T47D (cell line): ENCODE results near the gene SCUBE1.
"Not testable (repeated sequence)": the region's sequence is repeated elsewhere in the genome, so short reads cannot be mapped to it uniquely, and the experiment has no call there.

ENCODE experiments used
- DNase-seq, 2 experiments: peaks; one replicate each; pipeline versions ENCODE4 v3.0.0 to v3.0.0-alpha.2; 2011 to 2012; ENCODE audit warnings: low read depth in 1 of 2, low spot score in 1 of 2
- JUND ChIP-seq: IDR thresholded peaks from 2 replicates; pipeline ENCODE4 v1.6.1; 2012; ENCODE audit warnings: low read depth
- in situ Hi-C: cut with HindIII; loops from 2 replicates; pipeline ENCODE4 v1.10.0; 2016; ENCODE audit warnings: low sequenced_read_pairs, low pct_unique_long_range_greater_than_20kb

The SCUBE1 gene

DNA sequence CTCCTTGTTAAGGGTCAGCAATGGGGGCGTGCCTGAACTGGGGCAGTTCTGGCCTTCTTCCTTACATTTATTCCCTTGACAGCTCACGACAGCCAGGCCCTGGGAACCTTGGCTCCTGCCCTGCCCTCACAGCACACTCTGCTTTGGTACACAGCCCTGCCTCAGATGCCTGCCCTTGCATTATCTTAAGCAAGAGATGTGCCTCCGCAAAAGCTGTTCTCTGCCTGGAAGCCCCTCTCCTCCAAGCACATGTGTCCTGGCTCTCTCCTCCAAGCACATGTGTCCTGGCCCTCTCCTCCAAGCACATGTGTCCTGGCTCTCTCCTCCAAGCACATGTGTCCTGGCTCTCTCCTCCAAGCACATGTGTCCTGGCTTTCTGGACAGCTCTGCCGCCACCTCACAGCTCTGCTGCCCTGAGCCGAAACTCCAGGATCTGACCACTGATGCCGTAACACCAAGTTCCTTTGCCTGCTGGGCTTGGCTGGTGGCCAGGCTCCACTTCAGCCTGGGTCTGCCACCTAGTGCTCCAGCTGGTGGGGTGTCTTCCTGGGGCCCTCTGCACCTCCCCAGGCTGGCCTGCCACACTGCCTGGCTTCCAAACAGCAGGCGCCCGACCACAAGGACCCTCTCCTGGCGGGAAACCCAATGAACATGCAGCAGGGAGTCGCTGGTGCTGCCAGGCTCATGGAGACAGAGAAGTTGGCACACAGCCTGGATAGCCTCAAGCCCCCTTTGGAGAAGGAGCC lies 53.0 kb downstream of the SCUBE1 start:
- in situ Hi-C loops: no loop called here
- DNase-seq: peak in 1 of 2 experiments; percentile 19
- TF ChIP-seq JUND: no peak

DNA sequence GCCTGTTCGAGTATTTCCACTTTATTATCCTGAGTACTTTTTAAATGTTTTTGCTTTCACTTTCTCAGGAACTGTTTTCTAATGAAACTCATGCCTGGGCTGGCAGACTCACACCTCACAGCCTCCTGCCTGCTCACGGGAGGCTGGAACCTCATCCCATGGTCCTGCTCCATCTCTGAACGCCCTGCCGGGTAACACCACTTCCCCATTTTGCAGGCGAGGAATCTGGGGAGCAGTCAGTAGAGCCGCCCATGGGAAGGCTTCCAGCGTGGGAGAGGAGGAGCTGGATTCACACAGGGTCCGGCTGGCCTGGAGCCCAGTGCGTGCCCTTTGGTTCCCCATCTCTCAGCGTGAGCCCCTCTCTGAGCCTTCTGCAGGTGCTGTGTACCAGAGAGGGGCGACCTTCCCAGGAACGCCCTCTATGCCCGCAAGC lies 53.6 kb downstream of the SCUBE1 start:
- in situ Hi-C loops: no loop called here
- no peak for TF ChIP-seq JUND

DNA sequence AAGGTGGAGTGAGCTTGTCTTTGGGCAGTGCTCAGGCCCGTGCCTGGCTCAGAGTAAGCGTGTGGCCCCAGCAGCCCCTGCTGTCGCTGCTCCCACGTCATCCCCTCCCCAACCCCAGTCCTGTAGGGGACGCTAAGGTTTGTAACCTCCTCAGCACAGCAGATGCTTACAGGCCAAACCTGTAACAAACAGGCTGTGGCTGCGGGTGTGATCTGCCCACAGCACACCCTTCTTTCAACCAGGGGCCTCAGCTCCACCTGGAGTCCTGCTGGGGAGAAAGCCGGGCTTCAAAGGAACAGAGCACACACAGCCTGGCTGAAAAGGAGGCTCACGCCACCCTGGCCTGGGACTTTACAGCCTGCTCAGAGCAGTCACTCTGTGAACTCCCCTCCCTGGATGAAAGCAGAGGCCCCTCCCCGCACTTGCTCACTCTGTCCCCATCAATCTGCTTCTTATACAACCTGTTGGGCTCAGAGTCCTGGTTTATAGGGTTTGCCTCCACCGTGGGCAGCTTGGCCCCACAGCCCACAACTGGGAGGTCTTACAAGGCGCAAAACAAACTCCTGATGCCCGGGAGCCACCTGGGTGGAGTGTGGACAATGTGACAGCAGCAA lies 54.3 kb downstream of the SCUBE1 start:
- no peak for TF ChIP-seq JUND
- in situ Hi-C loops: no loop called here

More for the DNA sequence above, 53.6 kb downstream of the SCUBE1 start:
- DNase-seq: no peak

DNA sequence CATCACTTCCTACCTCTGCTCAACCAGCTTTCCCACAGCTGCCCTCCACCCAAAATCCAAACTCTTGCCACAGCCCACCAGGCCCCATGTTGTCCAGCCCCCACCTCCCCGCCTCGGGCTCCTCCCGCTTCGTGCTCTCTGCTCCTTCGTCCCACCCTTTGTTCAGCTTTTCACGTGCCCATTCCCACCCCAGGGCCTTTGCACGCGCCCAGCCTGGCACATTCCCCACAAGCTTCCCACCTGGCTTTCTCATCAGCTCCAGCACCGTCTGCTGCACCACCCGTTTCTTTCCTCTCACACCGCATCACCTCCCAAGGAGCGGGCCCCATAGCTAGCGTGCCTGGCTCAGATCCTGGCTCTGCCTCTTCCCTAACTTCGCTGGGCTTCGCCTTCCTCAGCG lies 54.8 kb downstream of the SCUBE1 start:
- TF ChIP-seq JUND: no peak
- no peak for DNase-seq
- in situ Hi-C loops: no loop called here

More for the DNA sequence above, 54.3 kb downstream of the SCUBE1 start:
- DNase-seq: no peak

DNA sequence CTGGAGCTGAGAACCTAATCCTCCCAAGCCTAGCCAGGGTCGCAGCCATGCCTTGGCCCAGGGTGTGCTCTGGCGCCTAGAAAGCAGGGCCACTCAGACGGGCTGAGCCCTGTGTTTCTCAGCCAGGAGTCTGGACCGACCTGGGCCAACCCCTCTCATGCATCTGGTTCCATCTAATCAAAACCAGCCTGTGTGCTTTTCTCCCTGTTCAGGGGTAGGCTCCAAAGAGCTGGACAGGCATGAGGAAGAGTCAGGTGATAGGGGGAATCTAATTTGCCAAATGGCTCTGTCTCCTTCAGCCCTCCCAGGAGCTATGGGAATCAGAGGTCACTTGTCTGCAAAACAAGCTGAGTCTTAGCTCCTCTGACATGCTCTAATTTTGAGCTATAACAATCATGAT lies 55.7 kb downstream of the SCUBE1 start:
- no peak for TF ChIP-seq JUND
- in situ Hi-C loops: no loop called here
- DNase-seq: no peak

DNA sequence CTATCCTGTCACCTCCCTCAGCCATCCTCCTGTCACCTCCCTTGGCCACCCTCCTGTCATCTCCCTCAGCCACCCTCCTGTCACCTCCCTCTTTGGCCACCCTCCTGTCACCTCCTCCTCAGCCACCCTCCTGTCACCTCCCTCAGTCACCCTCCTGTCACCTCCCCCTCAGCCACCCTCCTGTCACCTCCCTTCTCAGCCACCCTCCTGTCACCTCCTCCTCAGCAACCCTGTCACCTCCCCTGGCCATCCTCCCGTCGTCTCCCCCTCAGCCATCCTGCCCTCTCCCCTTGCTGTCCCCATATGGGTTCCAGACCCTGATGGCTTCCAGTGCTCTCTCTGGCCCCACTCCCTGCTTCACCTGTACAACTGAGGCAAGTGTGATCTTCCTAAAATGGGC lies 61.8 kb downstream of the SCUBE1 start:
- in situ Hi-C loops: no loop called here
- TF ChIP-seq JUND: no peak
- DNase-seq: no peak

DNA sequence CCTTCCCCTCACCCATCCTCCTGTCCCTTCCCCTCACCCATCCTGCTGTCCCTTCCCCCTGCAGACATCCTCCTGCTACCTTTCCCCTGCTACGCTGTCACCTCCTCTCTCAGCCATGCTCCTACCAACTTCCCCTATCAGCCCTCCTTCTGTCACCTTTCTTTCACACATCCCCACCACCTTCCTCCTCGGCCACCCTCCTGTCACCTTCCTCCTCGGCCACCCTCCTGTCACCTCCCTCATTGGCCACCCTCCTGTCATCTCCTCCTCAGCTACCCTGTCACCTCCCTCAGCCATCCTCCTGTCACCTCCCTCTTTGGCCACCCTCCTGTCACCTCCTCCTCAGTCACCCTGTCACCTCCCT lies 62.7 kb downstream of the SCUBE1 start:
- in situ Hi-C loops, DNase-seq: not testable (repeated sequence)

DNA sequence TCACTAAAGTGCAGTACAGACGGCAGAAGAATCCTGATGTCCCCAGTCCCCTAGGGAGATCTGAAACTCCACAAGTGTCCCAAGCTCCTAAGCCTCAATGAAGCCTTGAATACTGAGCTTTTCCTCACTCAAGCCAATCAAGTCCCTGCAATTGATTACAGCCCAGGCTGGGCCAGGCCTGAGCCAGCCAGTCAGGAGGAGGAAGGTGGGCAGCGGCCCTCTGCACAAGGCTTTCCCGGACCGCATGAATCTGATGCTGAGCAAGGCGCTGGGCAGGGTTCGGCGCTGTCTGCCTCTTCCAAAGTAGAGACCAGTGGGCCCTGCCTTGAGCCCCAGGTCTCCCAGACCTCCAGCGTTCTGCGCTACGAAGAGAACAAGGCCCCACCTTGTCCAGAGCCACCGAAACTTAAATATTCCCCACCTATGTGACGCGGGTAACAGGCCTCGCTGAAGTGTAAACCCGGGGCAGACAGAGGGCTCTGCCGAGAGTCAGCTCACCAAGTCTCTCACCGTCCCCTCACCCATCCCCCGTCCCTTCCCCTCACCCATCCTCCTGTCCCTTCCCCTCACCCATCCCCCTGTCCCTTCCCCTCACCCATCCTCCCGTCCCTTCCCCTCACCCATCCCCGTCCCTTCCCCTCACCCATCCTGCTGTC lies 63.2 kb downstream of the SCUBE1 start:
- TF ChIP-seq JUND: no peak
- in situ Hi-C loops: no loop called here
- no peak for DNase-seq

DNA sequence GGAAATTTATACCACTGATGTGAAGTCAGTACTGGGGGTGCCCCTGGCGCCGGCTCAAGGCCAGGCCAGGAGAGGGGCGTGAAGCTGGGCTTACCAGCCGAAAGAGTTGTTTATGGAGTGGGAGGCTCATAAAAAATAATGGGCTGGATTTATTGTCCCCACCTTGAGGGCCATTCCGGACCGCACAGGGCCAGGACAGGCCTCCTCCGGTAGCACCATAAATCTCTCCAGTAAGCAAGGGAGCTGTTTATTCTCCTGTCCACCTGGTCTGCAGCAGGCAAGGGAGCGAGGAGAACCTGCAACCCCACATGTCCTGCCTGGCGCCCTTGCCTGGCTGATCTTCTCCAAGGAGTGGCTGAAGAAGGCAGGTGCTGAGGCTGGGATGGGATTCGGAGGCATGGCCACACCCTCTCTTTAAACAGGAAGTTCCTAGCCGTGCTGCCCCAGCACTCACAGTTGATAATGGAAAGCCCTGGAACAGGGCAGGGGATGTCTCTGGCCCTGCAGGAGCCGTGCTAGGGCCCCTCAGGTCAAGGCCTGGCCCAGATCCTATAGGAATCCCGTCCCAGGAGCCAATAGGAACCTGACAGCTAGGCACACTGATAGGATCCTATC lies 65.1 kb downstream of the SCUBE1 start:
- DNase-seq: no peak
- in situ Hi-C loops: no loop called here
- no peak for TF ChIP-seq JUND

DNA sequence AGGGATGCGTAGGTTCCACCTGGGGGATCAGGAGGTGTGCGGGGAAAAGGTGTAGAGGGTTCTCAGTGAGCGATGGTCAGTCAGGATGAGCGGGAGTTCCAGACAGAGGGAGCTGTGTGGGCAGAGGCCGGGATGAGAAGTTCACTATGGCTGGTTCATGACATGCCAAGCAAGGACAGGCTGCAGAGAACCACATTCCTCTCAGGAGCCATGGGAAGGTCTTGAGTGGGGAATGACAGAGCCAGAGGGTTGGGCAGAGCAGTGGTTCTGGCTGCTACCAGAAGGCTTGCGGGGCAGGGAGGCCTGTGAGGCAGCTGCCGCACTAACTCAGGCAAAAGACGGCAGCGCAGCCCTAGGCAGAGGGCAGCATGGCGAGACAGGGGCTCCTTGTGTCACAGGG lies 66.1 kb downstream of the SCUBE1 start:
- DNase-seq: no peak
- in situ Hi-C loops: no loop called here
- no peak for TF ChIP-seq JUND

DNA sequence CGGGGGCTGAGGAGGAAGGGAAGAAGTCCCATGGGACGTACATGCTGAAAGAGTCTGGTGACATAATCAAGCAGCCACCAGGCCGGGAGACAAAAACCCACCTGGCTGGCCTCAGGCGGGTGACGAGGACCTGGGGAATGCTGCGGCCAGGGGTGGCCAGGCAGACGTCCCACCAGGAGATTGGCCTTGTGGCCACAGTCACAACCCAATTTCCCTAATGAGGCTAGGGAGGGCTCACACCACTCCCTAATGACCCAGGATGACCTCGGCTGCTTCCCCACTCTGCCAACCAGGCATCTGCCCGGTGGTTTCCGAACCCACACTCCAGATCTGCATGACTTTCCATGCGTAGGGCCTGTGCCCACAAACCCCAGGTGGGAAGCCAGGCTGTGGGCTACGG lies 66.9 kb downstream of the SCUBE1 start:
- DNase-seq: no peak
- TF ChIP-seq JUND: no peak
- in situ Hi-C loops: no loop called here

DNA sequence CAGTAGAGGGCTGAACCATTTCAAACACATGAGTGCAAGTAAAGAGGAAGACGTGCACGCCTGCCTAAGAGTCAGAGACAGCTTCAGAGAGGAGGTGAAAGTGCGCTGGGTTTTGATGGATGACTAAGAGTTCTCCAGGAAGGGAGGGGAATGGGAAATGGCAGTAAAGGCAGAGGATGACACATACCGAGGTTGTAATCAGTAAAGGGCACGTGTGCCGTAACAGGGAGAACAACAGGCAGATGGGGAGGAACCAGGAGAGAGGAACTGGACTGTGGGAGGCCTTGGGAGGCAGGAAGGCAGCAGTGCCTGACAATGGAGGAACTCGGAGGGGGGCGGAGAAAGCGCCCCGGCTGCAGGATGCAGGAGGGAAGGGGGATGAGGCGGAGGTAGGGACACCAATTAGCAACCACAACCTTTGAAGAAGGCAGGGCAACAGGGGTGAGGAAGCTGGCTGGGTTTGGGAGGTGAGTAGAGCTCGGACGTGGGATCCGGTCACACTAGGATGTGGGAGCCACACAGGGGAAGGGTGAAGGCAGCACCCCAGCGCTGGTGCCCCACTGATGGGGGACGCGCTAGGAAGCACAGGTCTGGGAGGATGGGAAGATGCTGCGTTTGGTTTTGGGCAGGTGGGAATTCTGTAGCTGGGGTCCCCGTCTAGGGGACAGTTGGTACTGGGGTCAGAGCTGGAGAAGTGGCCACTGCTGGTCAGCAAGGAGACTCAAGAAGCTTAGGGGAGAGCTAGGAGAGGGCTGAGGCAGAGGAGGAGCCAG lies 67.4 kb downstream of the SCUBE1 start:
- no peak for DNase-seq
- in situ Hi-C loops: no loop called here
- TF ChIP-seq JUND: no peak
